Liver (tissue), 9 donors: ENCODE data around the gene HCRT. TPM values are rescaled to one million over a fixed set of nuclear protein-coding genes. Genes with fewer than 3 reads are reported as not detected.
A peak's percentile ranks its signal among the peaks of the same experiment; 100 is the strongest.
"Not testable (repeated sequence)": the region's sequence is repeated elsewhere in the genome, so short reads cannot be mapped to it uniquely, and the experiment has no call there.

Source experiments
- DNase-seq: peaks from one replicate; pipeline ENCODE4 v3.0.0-alpha.2; 2017; ENCODE audit warnings: low spot score
- H3K27ac ChIP-seq, 2 donors: one replicate each; pipeline ENCODE4 v1.7.0; 2013; ENCODE audit warnings: inconsistent platforms in 2 of 2, low read length in 2 of 2, control low read depth in 1 of 2, low read depth in 1 of 2, mild to moderate bottlenecking in 1 of 2
- H3K27me3 ChIP-seq, 4 donors: one replicate each; pipeline versions ENCODE4 v1.6.1 to v1.7.0; 2013; ENCODE audit warnings: low read length in 3 of 4, inconsistent platforms in 1 of 4, mild to moderate bottlenecking in 1 of 4, moderate library complexity in 1 of 4; ENCODE audit not compliant: control insufficient read depth in 4 of 4, insufficient read depth in 4 of 4
- H3K36me3 ChIP-seq, 4 donors: one replicate each; pipeline versions ENCODE4 v1.6.1 to v1.7.0; 2013; ENCODE audit warnings: low read length in 3 of 4, mild to moderate bottlenecking in 3 of 4, low read depth in 1 of 4, moderate library complexity in 1 of 4; ENCODE audit not compliant: control insufficient read depth in 4 of 4, insufficient read depth in 3 of 4
- H3K4me1 ChIP-seq, 4 donors: one replicate each; pipeline versions ENCODE4 v1.6.1 to v1.7.0; 2013; ENCODE audit warnings: low read length in 3 of 4, mild to moderate bottlenecking in 3 of 4, moderate library complexity in 1 of 4; ENCODE audit not compliant: control insufficient read depth in 4 of 4, insufficient read depth in 4 of 4
- H3K4me3 ChIP-seq, 3 donors: one replicate each; pipeline versions ENCODE4 v1.6.1 to v1.7.0; 2013; ENCODE audit warnings: low read length in 3 of 3, control low read depth in 1 of 3, low read depth in 1 of 3, mild to moderate bottlenecking in 1 of 3
- H3K9ac ChIP-seq, 2 donors: one replicate each; pipeline ENCODE4 v1.7.0; 2013; ENCODE audit warnings: low read length in 2 of 2, mild to moderate bottlenecking in 2 of 2, moderate library complexity in 2 of 2, control low read depth in 1 of 2, low read depth in 1 of 2
- H3K9me3 ChIP-seq, 4 donors: one replicate each; pipeline versions ENCODE4 v1.6.1 to v1.7.0; 2013; ENCODE audit warnings: low read length in 3 of 4; ENCODE audit not compliant: control insufficient read depth in 4 of 4
- ATF3 ChIP-seq: IDR thresholded peaks from 2 replicates; pipeline ENCODE4 v1.6.1; 2016; ENCODE audit warnings: antibody characterized with exemption
- CTCF ChIP-seq: fragments of 150-350 bp; IDR thresholded peaks from 2 replicates; pipeline ENCODE4 v1.5.1; 2017; ENCODE audit warnings: improper control_type of control experiment, low read depth, low read length; ENCODE audit not compliant: missing input control
- EGR1 ChIP-seq, 2 donors: IDR thresholded peaks; 2 replicates each; pipeline ENCODE4 v1.6.1; 2016 to 2018; ENCODE audit warnings: antibody characterized with exemption in 2 of 2, low read depth in 2 of 2
- FOXA1 ChIP-seq: IDR thresholded peaks from 2 replicates; pipeline ENCODE4 v1.6.1; 2016; ENCODE audit warnings: antibody characterized with exemption
- FOXA2 ChIP-seq: IDR thresholded peaks from 2 replicates; pipeline ENCODE4 v1.6.1; 2016; ENCODE audit warnings: antibody characterized with exemption
- GABPA ChIP-seq, 2 donors: IDR thresholded peaks in 1 of 2; conservative IDR thresholded peaks in 1 of 2; 2 replicates each; pipeline ENCODE4 v1.6.1; 2016; ENCODE audit warnings: antibody characterized with exemption in 2 of 2, mild to moderate bottlenecking in 1 of 2, moderate library complexity in 1 of 2
- HNF4A ChIP-seq, 2 donors: conservative IDR thresholded peaks; 2 replicates each; pipeline ENCODE4 v1.6.1; 2016; ENCODE audit warnings: antibody characterized with exemption in 2 of 2, mild to moderate bottlenecking in 2 of 2
- HNF4G ChIP-seq: IDR thresholded peaks from 2 replicates; pipeline ENCODE4 v1.6.1; 2016; ENCODE audit warnings: antibody characterized with exemption
- JUND ChIP-seq, 2 donors: IDR thresholded peaks; 2 replicates each; pipeline ENCODE4 v1.6.1; 2016; ENCODE audit warnings: antibody characterized with exemption in 2 of 2
- NR2F2 ChIP-seq: IDR thresholded peaks from 2 replicates; pipeline ENCODE4 v1.6.1; 2016; ENCODE audit warnings: antibody characterized with exemption
- RAD21 ChIP-seq, 2 donors: IDR thresholded peaks; 2 replicates each; pipeline ENCODE4 v1.6.1; 2016; ENCODE audit warnings: antibody characterized with exemption in 2 of 2, mild to moderate bottlenecking in 2 of 2
- REST ChIP-seq: IDR thresholded peaks from 2 replicates; pipeline ENCODE4 v1.6.1; 2016; ENCODE audit warnings: antibody characterized with exemption, mild to moderate bottlenecking
- RXRA ChIP-seq, 2 donors: IDR thresholded peaks; 2 replicates each; pipeline ENCODE4 v1.6.1; 2017 to 2018; ENCODE audit warnings: antibody characterized with exemption in 2 of 2, mild to moderate bottlenecking in 1 of 2
- SP1 ChIP-seq: IDR thresholded peaks from 2 replicates; pipeline ENCODE4 v1.6.1; 2018; ENCODE audit warnings: antibody characterized with exemption, mild to moderate bottlenecking
- TAF1 ChIP-seq: conservative IDR thresholded peaks from 2 replicates; pipeline ENCODE4 v1.6.1; 2016; ENCODE audit warnings: antibody characterized with exemption, mild to moderate bottlenecking
- YY1 ChIP-seq: IDR thresholded peaks from 2 replicates; pipeline ENCODE4 v1.6.1; 2016; ENCODE audit warnings: antibody characterized with exemption, mild to moderate bottlenecking
- ZBTB33 ChIP-seq: IDR thresholded peaks from 2 replicates; pipeline ENCODE4 v1.6.1; 2016; ENCODE audit warnings: antibody characterized with exemption
- WGBS: extraction: QIAGEN DNeasy Blood & Tissue Kit; methylation state at CpG from one replicate; pipeline ENCODE4 v1.1.7; 2013; 5-methylcytosine and 5-hydroxymethylcytosine counted together
- polyA plus RNA-seq, 2 donors: library from polyadenylated mRNA; stranded (reverse) in 1 of 2; unstranded in 1 of 2; fragments of 200-250 nt in 1 of 2; fragments of >200 nt in 1 of 2; fragmentation: Nextera tagmentation in 1 of 2; extraction: Ambion mirVana in 1 of 2; gene quantifications; one replicate each; pipeline versions ENCODE4 v1.2.1 to v1.2.3, GENCODE V29; 2013 to 2015
- total RNA-seq, 2 donors: library from RNA; depleted of rRNA; stranded (reverse); fragments of >200 nt; gene quantifications; one replicate each; pipeline ENCODE4 v1.2.3, GENCODE V29; 2014
- donor health status: healthy.
- donor health status: healthy.
- donor health status: healthy.
- donor health status: healthy.
- donor health status: healthy.

The HCRT gene
- total and polyA plus RNA-seq, 4 donors = not detected

GRCh38 chr17:42140690-42141089, 44.6 kb downstream of the HCRT start:
- not testable (repeated sequence) for H3K9ac ChIP-seq, H3K9me3 ChIP-seq, H3K4me3 ChIP-seq, H3K27ac ChIP-seq, DNase-seq, H3K27me3 ChIP-seq
- peaks cover 5 to 10% (median 6%) of the 10 kb centered on the region in 4 donors for H3K36me3 ChIP-seq
- WGBS = 97% methylated on average over 7 of the region's 7 CpGs
- H3K4me1 ChIP-seq = peaks cover 9 to 25% (median 13%) of the 10 kb centered on the region in 4 donors

GRCh38 chr17:42138749-42139492, 46.3 kb downstream of the HCRT start:
- Histone ChIP-seq H3K4me1 (peaks cover 16 to 40% (median 18%) of the 10 kb centered on the region in 4 donors), H3K27me3 (no peaks in the 10 kb centered on the region), H3K36me3 (peaks cover 0 to 7% (median 5%) of the 10 kb centered on the region in 4 donors), H3K9me3 (no peaks in the 10 kb centered on the region), H3K4me3 (no peak overlapping the region), H3K27ac (no peak overlapping the region), H3K9ac (no peak overlapping the region)
- WGBS = 82% methylated on average over 7 of the region's 7 CpGs
- no peak for DNase-seq
- no peak for TF ChIP-seq ZBTB33
- TF ChIP-seq GABPA (IDR thresholded peaks at IDR 0.05 in 1 of 2, conservative IDR thresholded peaks at IDR 0.05 in 1 of 2) = no peak
- no peak for TF ChIP-seq FOXA1
- TF ChIP-seq RXRA (IDR thresholded peaks at IDR 0.05) = no peak
- TF ChIP-seq NR2F2 = no peak
- no peak for TF ChIP-seq CTCF
- no peak for TF ChIP-seq HNF4A (conservative IDR thresholded peaks at IDR 0.05)
- no peak for TF ChIP-seq HNF4G
- no peak for TF ChIP-seq ATF3
- no peak for TF ChIP-seq TAF1

- Histone ChIP-seq H3K4me1 (peaks cover 14 to 42% (median 22%) of the 10 kb centered on the region in 4 donors), H3K27me3 (no peaks in the 10 kb centered on the region), H3K27ac (peak overlapping the region; percentile 88 to 95), H3K36me3 (peaks cover 0 to 4% (median 2%) of the 10 kb centered on the region in 4 donors), H3K9ac (no peak overlapping the region), H3K4me3 (peak overlapping the region in 2 of 3 donors; percentile 35 to 41), H3K9me3 (no peaks in the 10 kb centered on the region)
- 83% methylated on average over 3 of the region's 3 CpGs for WGBS
- DNase-seq = no peak
- TF ChIP-seq HNF4A (conservative IDR thresholded peaks at IDR 0.05) (no peak), REST (no peak), HNF4G (no peak), CTCF (no peak), EGR1 (IDR thresholded peaks at IDR 0.05; ENCODE audit: low read depth in 2 of 2) (no peak), RAD21 (IDR thresholded peaks at IDR 0.05) (no peak), JUND (IDR thresholded peaks at IDR 0.05) (no peak), ATF3 (no peak), GABPA (IDR thresholded peaks at IDR 0.05 in 1 of 2, conservative IDR thresholded peaks at IDR 0.05 in 1 of 2) (no peak), YY1 (no peak), SP1 (no peak), RXRA (IDR thresholded peaks at IDR 0.05) (no peak), FOXA2 (no peak)
Observed at GRCh38 chr17:42136654-42137051, 48.6 kb downstream of the HCRT start.
